Ishikawa (cell line): ENCODE data around the gene TNMD.

ENCODE experiments used
- CEBPB ChIP-seq: IDR thresholded peaks from 2 replicates; pipeline ENCODE4 v1.6.1; 2012
- CREB1 ChIP-seq: IDR thresholded peaks from 2 replicates; pipeline ENCODE4 v1.6.1; 2012; ENCODE audit warnings: low read depth
- EGR1 ChIP-seq: IDR thresholded peaks from 2 replicates; pipeline ENCODE4 v1.6.1; 2012
- EP300 ChIP-seq: IDR thresholded peaks from 2 replicates; pipeline ENCODE4 v1.6.1; 2012; ENCODE audit warnings: borderline replicate concordance
- NFIC ChIP-seq: IDR thresholded peaks from 2 replicates; pipeline ENCODE4 v1.6.1; 2012
- RAD21 ChIP-seq: IDR thresholded peaks from 2 replicates; pipeline ENCODE4 v1.6.1; 2012; ENCODE audit warnings: low read depth
- TAF1 ChIP-seq: IDR thresholded peaks from 2 replicates; pipeline ENCODE4 v1.6.1; 2012; ENCODE audit warnings: low read depth, mild to moderate bottlenecking
- TCF12 ChIP-seq: IDR thresholded peaks from 2 replicates; pipeline ENCODE4 v1.6.1; 2012; ENCODE audit warnings: low read depth
- TEAD4 ChIP-seq: IDR thresholded peaks from 2 replicates; pipeline ENCODE4 v1.6.1; 2012
- USF1 ChIP-seq: IDR thresholded peaks from 2 replicates; pipeline ENCODE4 v1.6.1; 2012
- YY1 ChIP-seq: IDR thresholded peaks from 2 replicates; pipeline ENCODE4 v1.6.1; 2012; ENCODE audit warnings: low read depth
- ZBTB7A ChIP-seq: IDR thresholded peaks from 2 replicates; pipeline ENCODE4 v1.6.1; 2012; ENCODE audit warnings: low read depth
- TF ChIP-seq, protein P1 (sequence below): IDR thresholded peaks from 2 replicates; pipeline ENCODE4 v1.6.1; 2012
- TF ChIP-seq, protein P2 (sequence below): IDR thresholded peaks from 2 replicates; pipeline ENCODE4 v1.6.1; 2012; ENCODE audit warnings: low read depth, mild to moderate bottlenecking

Gene TNMD

GRCh38 chrX:100645106-100645505 lies 60.4 kb downstream of the TNMD start:
- TF ChIP-seq USF1 (no peak), ZBTB7A (no peak), CEBPB (no peak), EP300 (no peak), TCF12 (no peak), CREB1 (no peak), TAF1 (no peak)
- TF ChIP-seq, protein P1, sequence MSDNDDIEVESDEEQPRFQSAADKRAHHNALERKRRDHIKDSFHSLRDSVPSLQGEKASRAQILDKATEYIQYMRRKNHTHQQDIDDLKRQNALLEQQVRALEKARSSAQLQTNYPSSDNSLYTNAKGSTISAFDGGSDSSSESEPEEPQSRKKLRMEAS: no peak

- TF ChIP-seq EGR1: no peak
These were observed 62.4 kb downstream of the TNMD start for GRCh38 chrX:100647095-100647494.

DNA sequence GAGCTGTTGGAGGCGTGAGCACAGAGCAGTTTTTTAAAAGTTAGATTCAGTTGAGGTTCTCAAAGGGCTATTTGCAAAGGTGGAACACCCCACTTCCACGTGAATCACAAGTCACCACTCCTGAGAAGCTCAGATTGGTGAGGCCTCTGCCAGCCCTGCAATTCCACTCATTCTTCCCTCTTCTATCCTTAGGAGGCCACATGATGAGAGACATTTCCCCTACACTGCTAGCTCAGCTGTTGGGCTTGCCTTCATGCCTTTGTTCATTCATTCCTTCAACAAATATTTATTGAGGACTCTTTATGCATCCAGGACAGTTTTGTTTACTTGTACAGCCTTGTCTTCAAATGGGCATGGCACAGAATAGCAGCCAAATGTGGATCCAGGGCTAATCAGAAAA lies 63.0 kb downstream of the TNMD start:
- TF ChIP-seq CEBPB: no peak
- TF ChIP-seq RAD21: no peak
- TF ChIP-seq EGR1: no peak
- TF ChIP-seq CREB1: no peak
- TF ChIP-seq ZBTB7A: no peak
- no peak for TF ChIP-seq EP300
- TF ChIP-seq, protein P2, sequence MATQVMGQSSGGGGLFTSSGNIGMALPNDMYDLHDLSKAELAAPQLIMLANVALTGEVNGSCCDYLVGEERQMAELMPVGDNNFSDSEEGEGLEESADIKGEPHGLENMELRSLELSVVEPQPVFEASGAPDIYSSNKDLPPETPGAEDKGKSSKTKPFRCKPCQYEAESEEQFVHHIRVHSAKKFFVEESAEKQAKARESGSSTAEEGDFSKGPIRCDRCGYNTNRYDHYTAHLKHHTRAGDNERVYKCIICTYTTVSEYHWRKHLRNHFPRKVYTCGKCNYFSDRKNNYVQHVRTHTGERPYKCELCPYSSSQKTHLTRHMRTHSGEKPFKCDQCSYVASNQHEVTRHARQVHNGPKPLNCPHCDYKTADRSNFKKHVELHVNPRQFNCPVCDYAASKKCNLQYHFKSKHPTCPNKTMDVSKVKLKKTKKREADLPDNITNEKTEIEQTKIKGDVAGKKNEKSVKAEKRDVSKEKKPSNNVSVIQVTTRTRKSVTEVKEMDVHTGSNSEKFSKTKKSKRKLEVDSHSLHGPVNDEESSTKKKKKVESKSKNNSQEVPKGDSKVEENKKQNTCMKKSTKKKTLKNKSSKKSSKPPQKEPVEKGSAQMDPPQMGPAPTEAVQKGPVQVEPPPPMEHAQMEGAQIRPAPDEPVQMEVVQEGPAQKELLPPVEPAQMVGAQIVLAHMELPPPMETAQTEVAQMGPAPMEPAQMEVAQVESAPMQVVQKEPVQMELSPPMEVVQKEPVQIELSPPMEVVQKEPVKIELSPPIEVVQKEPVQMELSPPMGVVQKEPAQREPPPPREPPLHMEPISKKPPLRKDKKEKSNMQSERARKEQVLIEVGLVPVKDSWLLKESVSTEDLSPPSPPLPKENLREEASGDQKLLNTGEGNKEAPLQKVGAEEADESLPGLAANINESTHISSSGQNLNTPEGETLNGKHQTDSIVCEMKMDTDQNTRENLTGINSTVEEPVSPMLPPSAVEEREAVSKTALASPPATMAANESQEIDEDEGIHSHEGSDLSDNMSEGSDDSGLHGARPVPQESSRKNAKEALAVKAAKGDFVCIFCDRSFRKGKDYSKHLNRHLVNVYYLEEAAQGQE: no peak
- TF ChIP-seq YY1: no peak
- TF ChIP-seq, protein P1: no peak
- TF ChIP-seq TCF12: no peak
- TF ChIP-seq TEAD4: no peak
- TF ChIP-seq NFIC: no peak

DNA sequence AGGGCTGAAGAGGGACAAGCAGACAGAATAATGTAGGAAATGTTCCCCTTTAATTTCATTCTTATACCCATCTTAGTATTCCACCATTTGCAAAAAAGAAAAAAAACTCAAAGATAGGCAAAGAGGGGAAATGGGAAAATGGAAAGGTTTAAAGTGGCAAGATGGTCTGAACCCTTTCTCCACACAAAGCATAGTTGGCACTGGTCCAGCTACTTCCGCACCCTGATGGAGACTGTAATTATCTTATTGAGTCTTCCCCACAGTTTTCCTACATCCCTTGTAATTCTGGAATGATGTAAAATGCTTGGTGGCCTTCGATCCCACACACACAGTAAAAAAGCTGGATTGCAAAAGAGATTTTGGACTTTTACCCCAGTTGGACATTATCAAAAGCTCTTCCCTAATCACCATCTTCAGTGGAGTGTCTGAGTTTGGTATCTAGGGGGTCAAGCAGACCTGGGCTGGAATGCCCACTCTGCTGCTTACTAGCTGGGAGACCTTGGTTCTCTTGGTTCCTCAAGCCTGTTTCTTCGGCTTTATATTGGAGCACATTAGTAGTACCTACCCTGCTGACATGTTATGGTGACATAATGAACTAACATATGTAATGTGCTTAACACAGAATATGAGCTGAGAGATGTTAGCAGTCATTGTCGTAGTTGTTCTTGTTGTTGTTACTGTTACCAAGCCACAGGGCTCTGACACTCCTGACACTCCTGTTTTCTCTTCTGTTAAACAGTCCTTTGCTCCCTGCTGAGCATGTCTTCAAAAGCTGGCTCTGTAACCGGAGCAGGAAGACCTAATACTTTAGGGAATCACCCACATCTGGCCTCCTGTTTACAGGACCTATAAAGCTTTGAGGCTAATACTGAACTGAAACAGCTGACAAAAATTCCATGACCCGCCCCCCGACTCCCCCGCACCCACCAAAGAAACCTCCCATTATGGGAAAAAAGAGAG lies 64.0 kb downstream of the TNMD start:
- TF ChIP-seq TCF12 (no peak), CREB1 (no peak), YY1 (no peak), USF1 (no peak)
- TF ChIP-seq, protein P1: no peak
